Stimulated activated CD4-positive, alpha-beta T cell treated with anti-CD3 and anti-CD28 coated beads, Interleukin-12 subunit alpha, Interleukin-12 subunit beta, amount 100 ng/mL, for 24 hours (primary cell): ENCODE measurements around the gene MAFG.

Source experiments
- DNase-seq, 2 experiments: peaks; one replicate each; pipeline ENCODE4 v3.0.0-alpha.2; 2020; ENCODE audit warnings: low read depth in 2 of 2

The MAFG gene

GRCh38 chr17:81868674-81869220 is 58.8 kb downstream of the MAFG start:
- no peak for DNase-seq
